Astrocyte (in vitro differentiated cells and primary cell): ENCODE measurements around the gene STOML1.

ENCODE experiments used
- CTCF ChIP-seq: IDR thresholded peaks from 2 replicates; pipeline ENCODE4 v1.5.1; 2011; ENCODE audit warnings: low read depth, mild to moderate bottlenecking, inconsistent platforms, low read length, moderate library complexity; ENCODE audit not compliant: insufficient read depth
- EZH2 ChIP-seq: IDR thresholded peaks from 2 replicates; pipeline ENCODE4 v1.6.1; 2012; ENCODE audit warnings: mild to moderate bottlenecking, low read length, inconsistent platforms; ENCODE audit not compliant: insufficient read depth

- TF ChIP-seq CTCF (no peak), EZH2 (no peak)
Measured at GRCh38 chr15:73934281-73934680, 57.8 kb downstream of the STOML1 start.
